HepG2 (cell line): ENCODE data around the gene KAZN. TPM values are rescaled to one million over a fixed set of nuclear protein-coding genes. Genes with fewer than 3 reads are reported as not detected.

Experiments used
- ATAC-seq: fragments of 200-7000 bp; cut with Tn5 transposase; 3 replicates; pipeline ENCODE4 v1.9.1; 2020; ENCODE audit warnings: mild to moderate bottlenecking, moderate library complexity
- BruUV-seq: library from RNA; stranded (reverse); fragments of 400-500 nt; replicated peaks from 2 replicates; lab custom pipeline; 2021; lab: Mats Ljungman, UMichigan
- CTCF ChIA-PET: fragments of 300-600 bp; formaldehyde crosslinking; extraction: SDS; loops from one replicate; lab custom pipeline; 2021; ENCODE audit warnings: low total read pairs, inconsistent platforms, low intra/inter-chr PET ratio; lab: Yijun Ruan, JAX
- POLR2A ChIA-PET: fragments of 350-600 bp; sonication (Branson Sonifier 250); formaldehyde crosslinking; loops from one replicate; lab custom pipeline; 2020; ENCODE audit warnings: antibody characterized with exemption, inconsistent platforms; lab: Yijun Ruan, JAX
- DNase-seq: peaks from one replicate; pipeline ENCODE4 v3.0.0-alpha.2; 2015; ENCODE audit warnings: low spot score
- FAIRE-seq: peaks from 3 replicates; lab custom pipeline; 2011; peaks lifted over from hg19 to GRCh38; lab: Jason Lieb, UNC
- H2AFZ ChIP-seq: one replicate; pipeline ENCODE4 v1.6.1; 2011; ENCODE audit warnings: low read length, inconsistent platforms
- H3K27ac ChIP-seq: fragments of 300-600 bp; 3 replicates; pipeline ENCODE4 v1.8.0; 2011; ENCODE audit warnings: mixed run types, mild to moderate bottlenecking, mixed read lengths, low read length, inconsistent platforms; ENCODE audit not compliant: insufficient read depth; ENCODE audit errors: extremely low read length
- H3K27me3 ChIP-seq, 2 experiments: fragments of 200-600 bp in 1 of 2; 2 replicates in 1 of 2; 3 replicates in 1 of 2; pipeline versions ENCODE4 v1.6.0 to v1.8.0; 2011; ENCODE audit warnings: low read length in 2 of 2, mild to moderate bottlenecking in 2 of 2, moderate library complexity in 2 of 2, inconsistent platforms in 1 of 2; ENCODE audit not compliant: insufficient read depth in 2 of 2, control insufficient read depth in 1 of 2
- H3K36me3 ChIP-seq, 2 experiments: fragments of 200-600 bp in 1 of 2; replicated peaks in 1 of 2; 2 replicates in 1 of 2; 3 replicates in 1 of 2; pipeline versions ENCODE4 v1.5.1 to v1.8.0; 2011; ENCODE audit warnings: low read length in 2 of 2, inconsistent platforms in 1 of 2; ENCODE audit not compliant: insufficient read depth in 2 of 2, control insufficient read depth in 1 of 2
- H3K4me1 ChIP-seq: 2 replicates; pipeline ENCODE4 v1.5.1; 2012; ENCODE audit warnings: low read length, inconsistent platforms; ENCODE audit not compliant: insufficient read depth
- H3K4me2 ChIP-seq: 2 replicates; pipeline ENCODE4 v1.6.0; 2011; ENCODE audit warnings: low read depth, low read length, inconsistent platforms
- H3K4me3 ChIP-seq, 3 experiments: fragments of 200-600 bp in 1 of 3; sonication (generic), shearing (Covaris generic) in 1 of 3; replicated peaks in 1 of 3; 2 replicates each; pipeline ENCODE4 v1.5.1; 2011 to 2016; ENCODE audit warnings: low read length in 3 of 3, inconsistent platforms in 2 of 3, low read depth in 2 of 3, mild to moderate bottlenecking in 2 of 3, control low read depth in 1 of 3, mixed read lengths in 1 of 3; ENCODE audit not compliant: insufficient read depth in 1 of 3
- H3K79me2 ChIP-seq: one replicate; pipeline ENCODE4 v1.6.1; 2011; ENCODE audit warnings: low read length, inconsistent platforms; ENCODE audit not compliant: insufficient read depth
- H3K9ac ChIP-seq: 2 replicates; pipeline ENCODE4 v1.6.0; 2011; ENCODE audit warnings: mild to moderate bottlenecking, low read depth, low read length, inconsistent platforms; ENCODE audit not compliant: insufficient read depth
- H3K9me3 ChIP-seq: 2 replicates; pipeline ENCODE4 v1.5.1; 2012; ENCODE audit warnings: mild to moderate bottlenecking, low read length
- H4K20me1 ChIP-seq: 2 replicates; pipeline ENCODE4 v1.6.0; 2011; ENCODE audit warnings: inconsistent platforms, mild to moderate bottlenecking, low read length, moderate library complexity; ENCODE audit not compliant: insufficient read depth
- CREB1 ChIP-seq, 2 experiments: fragments of 450-650 bp in 1 of 2; IDR thresholded peaks; 2 replicates each; pipeline ENCODE4 v1.6.1; 2016 to 2017; ENCODE audit warnings: control low read depth in 1 of 2, mild to moderate bottlenecking in 1 of 2, missing compliant biosample characterization in 1 of 2, missing genetic modification characterization in 1 of 2
- DBP ChIP-seq: sonication (generic); formaldehyde crosslinking; IDR thresholded peaks from 2 replicates; pipeline ENCODE4 v1.4.0; 2020; ENCODE audit warnings: missing genetic modification reagents; ENCODE audit errors: not compliant biosample characterization
- FLYWCH1 ChIP-seq: sonication (generic); formaldehyde crosslinking; IDR thresholded peaks from 2 replicates; pipeline ENCODE4 v1.8.1; 2023; ENCODE audit warnings: mild to moderate bottlenecking, missing genetic modification reagents
- FOXO1 ChIP-seq: sonication (generic); formaldehyde crosslinking; IDR thresholded peaks from 2 replicates; pipeline ENCODE4 v1.4.0; 2020; ENCODE audit warnings: missing genetic modification reagents
- IKZF1 ChIP-seq: fragments of 450-650 bp; IDR thresholded peaks from 2 replicates; pipeline ENCODE4 v1.7.1; 2016
- ISX ChIP-seq: sonication (generic); formaldehyde crosslinking; conservative IDR thresholded peaks from 2 replicates; pipeline ENCODE4 v1.5.0; 2020; ENCODE audit warnings: missing genetic modification reagents
- MTERF4 ChIP-seq: sonication (generic); formaldehyde crosslinking; IDR thresholded peaks from 2 replicates; pipeline ENCODE4 v1.8.0; 2023; ENCODE audit warnings: mild to moderate bottlenecking, missing genetic modification reagents
- NFRKB ChIP-seq: fragments of 450-650 bp; IDR thresholded peaks from 2 replicates; pipeline ENCODE4 v1.6.1; 2017
- NR1H2 ChIP-seq: sonication (generic); formaldehyde crosslinking; IDR thresholded peaks from 2 replicates; pipeline ENCODE4 v1.8.1; 2022; ENCODE audit warnings: low read depth, missing genetic modification reagents, borderline replicate concordance
- POLR2G ChIP-seq: fragments of 200-400 bp; formaldehyde crosslinking; IDR thresholded peaks from 2 replicates; pipeline ENCODE4 v1.6.1; 2018; ENCODE audit warnings: mild to moderate bottlenecking, low read depth, low read length, moderate library complexity
- REPIN1 ChIP-seq: sonication (generic); formaldehyde crosslinking; IDR thresholded peaks from 2 replicates; pipeline ENCODE4 v1.8.0; 2022; ENCODE audit warnings: missing genetic modification reagents, low read depth, mild to moderate bottlenecking, borderline replicate concordance
- SOX6 ChIP-seq, 2 experiments: fragments of 450-650 bp in 1 of 2; sonication (generic) in 1 of 2; formaldehyde crosslinking in 1 of 2; IDR thresholded peaks; 2 replicates each; pipeline versions ENCODE4 v1.4.0 to v1.6.1; 2017 to 2020; ENCODE audit warnings: antibody characterized with exemption in 1 of 2, mild to moderate bottlenecking in 1 of 2, missing genetic modification reagents in 1 of 2
- SP1 ChIP-seq, 2 experiments: fragments of 450-650 bp in 1 of 2; sonication (generic) in 1 of 2; formaldehyde crosslinking in 1 of 2; IDR thresholded peaks; 2 replicates each; pipeline versions ENCODE4 v1.4.0 to v1.6.1; 2016 to 2020; ENCODE audit warnings: missing genetic modification reagents in 1 of 2
- TCF7 ChIP-seq: sonication (generic); IDR thresholded peaks from 2 replicates; pipeline ENCODE4 v1.6.1; 2016; ENCODE audit warnings: antibody characterized with exemption, low read depth
- ZNF354B ChIP-seq: sonication (generic); formaldehyde crosslinking; IDR thresholded peaks from 2 replicates; pipeline ENCODE4 v1.8.0; 2022; ENCODE audit warnings: mild to moderate bottlenecking, missing genetic modification reagents
- WGBS: methylation state at CpG from one replicate; pipeline ENCODE4 v1.1.6; 2017; ENCODE audit warnings: low lambda C conversion rate; 5-methylcytosine and 5-hydroxymethylcytosine counted together
- in situ Hi-C: cut with HindIII; loops from 2 replicates; pipeline ENCODE4 v1.10.0; 2017; ENCODE audit warnings: low pct_unique_long_range_greater_than_20kb; ENCODE audit not compliant: extremely low pct_ligation_motif_present
- intact Hi-C: fragments of 100-400 bp; cut with micrococcal nuclease; formaldehyde crosslinking; loops from one replicate; pipeline ENCODE4 v1.10.0; 2022; ENCODE audit not compliant: unreplicated experiment
- polyA plus RNA-seq, 8 experiments: library from polyadenylated mRNA; depleted of rRNA in 3 of 8; stranded (reverse) in 7 of 8; unstranded in 1 of 8; fragments of >200 nt; fragmentation: Illumina TruSeq in 4 of 8; extraction: Trizol in 4 of 8; gene quantifications; 2 replicates each; pipeline versions ENCODE4 v1.2.1 to v1.2.3, GENCODE V29; 2011 to 2016; ENCODE audit warnings: low read depth in 4 of 8, missing spikeins in 1 of 8, mixed read lengths in 1 of 8; ENCODE audit not compliant: insufficient read depth in 1 of 8
- total RNA-seq, 5 experiments: library from RNA; depleted of rRNA; stranded (reverse); fragments of >200 nt; fragmentation: Illumina TruSeq; extraction: Trizol; gene quantifications; 2 replicates each; pipeline ENCODE4 v1.2.3, GENCODE V29; 2016; ENCODE audit warnings: low read depth in 1 of 5
- TF ChIP-seq, protein P1 (sequence below): sonication (generic); formaldehyde crosslinking; IDR thresholded peaks from 2 replicates; pipeline ENCODE4 v1.5.0; 2020; ENCODE audit warnings: missing genetic modification reagents

The KAZN gene
- total and polyA plus RNA-seq, 2 of the 13 experiments (the other 11 are each of a cell fraction or from before 2014, with no cell fraction given) = 10.4 to 13.5 TPM

GRCh38 chr1:14906665-14907064 lies 308.2 kb downstream of the KAZN start (continued):
- TF ChIP-seq, protein P1, sequence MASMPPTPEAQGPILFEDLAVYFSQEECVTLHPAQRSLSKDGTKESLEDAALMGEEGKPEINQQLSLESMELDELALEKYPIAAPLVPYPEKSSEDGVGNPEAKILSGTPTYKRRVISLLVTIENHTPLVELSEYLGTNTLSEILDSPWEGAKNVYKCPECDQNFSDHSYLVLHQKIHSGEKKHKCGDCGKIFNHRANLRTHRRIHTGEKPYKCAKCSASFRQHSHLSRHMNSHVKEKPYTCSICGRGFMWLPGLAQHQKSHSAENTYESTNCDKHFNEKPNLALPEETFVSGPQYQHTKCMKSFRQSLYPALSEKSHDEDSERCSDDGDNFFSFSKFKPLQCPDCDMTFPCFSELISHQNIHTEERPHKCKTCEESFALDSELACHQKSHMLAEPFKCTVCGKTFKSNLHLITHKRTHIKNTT (CRISPR knock-in tag) = no peak

- H3K36me3 ChIP-seq = no peaks in the 10 kb centered on the region
- no TSS peak for BruUV-seq
- WGBS = 64% methylated on average over 5 of the region's 5 CpGs
- H3K4me3 ChIP-seq = no peak overlapping the region
- peaks cover 19% of the 10 kb centered on the region for H3K4me1 ChIP-seq
- in situ Hi-C loops = loop anchor here (25.0 kb wide), 1 partner anchor 130 kb away; no protein-coding TSS in a partner anchor
- H3K79me2 ChIP-seq = no peaks in the 10 kb centered on the region
- ATAC-seq = no peak
- no peaks in the 10 kb centered on the region for H4K20me1 ChIP-seq
- intact Hi-C loops = no loop called here
- DNase-seq = no peak
- CTCF ChIA-PET = no interaction called here
- H3K9me3 ChIP-seq = no peaks in the 10 kb centered on the region
- POLR2A ChIA-PET = no interaction called here
- no peak for FAIRE-seq
- H2AFZ ChIP-seq = no peak overlapping the region
- no peak overlapping the region for H3K9ac ChIP-seq
- H3K27ac ChIP-seq = no peak overlapping the region
- no peak overlapping the region for H3K4me2 ChIP-seq
- peaks cover 1 to 2% of the 10 kb centered on the region in 2 experiments; a peak in 2 of 5 replicates for H3K27me3 ChIP-seq
- TF ChIP-seq NFRKB = no peak
- TF ChIP-seq NR1H2 (CRISPR knock-in tag) = no peak
- no peak for TF ChIP-seq ISX
- no peak for TF ChIP-seq REPIN1
- no peak for TF ChIP-seq FLYWCH1 (CRISPR knock-in tag)
Measured at GRCh38 chr1:14907416-14907815, 308.9 kb downstream of the KAZN start.

GRCh38 chr1:14909273-14909672 lies 310.8 kb downstream of the KAZN start:
- in situ Hi-C loops (loop anchor here (25.0 kb wide), 1 partner anchor 128 kb away; no protein-coding TSS in a partner anchor), intact Hi-C loops (no loop called here)
- no peaks in the 10 kb centered on the region for H3K79me2 ChIP-seq
- no peak for ATAC-seq
- CTCF ChIA-PET = no interaction called here
- POLR2A ChIA-PET = no interaction called here
- FAIRE-seq = no peak
- no peaks in the 10 kb centered on the region for H4K20me1 ChIP-seq
- no peak overlapping the region for H3K4me3 ChIP-seq
- H3K4me1 ChIP-seq = peaks cover 36% of the 10 kb centered on the region
- peaks cover 0 to under 1% of the 10 kb centered on the region in 2 experiments; a peak in 1 of 5 replicates for H3K27me3 ChIP-seq
- H3K4me2 ChIP-seq = no peak overlapping the region
- no peaks in the 10 kb centered on the region for H3K36me3 ChIP-seq
- no peaks in the 10 kb centered on the region for H3K9me3 ChIP-seq
- H2AFZ ChIP-seq = no peak overlapping the region
- H3K9ac ChIP-seq = no peak overlapping the region
- DNase-seq = no peak
- no TSS peak for BruUV-seq
- WGBS = 71% methylated on average over 5 of the region's 5 CpGs
- H3K27ac ChIP-seq = no peak overlapping the region
- TF ChIP-seq IKZF1 = no peak
- TF ChIP-seq ZNF354B (CRISPR knock-in tag) = no peak
- no peak for TF ChIP-seq POLR2G
- TF ChIP-seq FOXO1 (CRISPR knock-in tag) = no peak
- no peak for TF ChIP-seq SP1 (IDR thresholded peaks at IDR 0.05)
- no peak for TF ChIP-seq SP1 (CRISPR knock-in tag; IDR thresholded peaks at IDR 0.05)
- no peak for TF ChIP-seq TCF7
- TF ChIP-seq SOX6 (IDR thresholded peaks at IDR 0.05) = no peak
- TF ChIP-seq SOX6 (CRISPR knock-in tag; IDR thresholded peaks at IDR 0.05) = no peak
- TF ChIP-seq MTERF4 (CRISPR knock-in tag) = no peak
- no peak for TF ChIP-seq DBP
- TF ChIP-seq CREB1 (IDR thresholded peaks at IDR 0.05) = no peak
- TF ChIP-seq CREB1 (CRISPR knock-in tag; IDR thresholded peaks at IDR 0.05) = no peak
